ENCODE measurements around the gene NCKAP5.

Gene NCKAP5

GRCh38 chr2:133062931-133063665 lies 505.2 kb downstream of the NCKAP5 start:
- DNase-seq: no peak

- DNase-seq: no peak
These were observed 506.2 kb downstream of the NCKAP5 start for GRCh38 chr2:133061874-133062593.

- no peak for DNase-seq
These were observed 514.0 kb downstream of the NCKAP5 start for GRCh38 chr2:133054297-133054696.

DNA sequence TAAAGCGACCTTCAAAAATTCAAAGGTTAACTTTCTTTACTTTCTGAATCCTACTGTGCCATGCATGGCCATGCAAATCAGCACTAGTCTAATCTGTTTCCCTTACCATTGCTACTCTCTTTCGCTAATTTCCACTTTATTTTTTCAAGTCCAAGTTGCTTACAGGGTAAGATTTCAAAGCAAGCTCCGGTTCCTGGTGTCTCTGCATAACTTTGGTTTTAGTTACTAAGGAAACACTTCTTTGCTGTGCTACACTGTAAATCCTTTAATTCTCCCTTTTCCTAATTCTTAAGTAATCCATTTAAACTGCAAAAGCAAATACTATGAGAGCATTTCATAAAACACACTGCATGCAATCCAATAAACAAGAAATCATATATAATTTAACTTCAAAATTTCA lies 514.7 kb downstream of the NCKAP5 start:
- DNase-seq: no peak

GRCh38 chr2:133045787-133046186 lies 522.5 kb downstream of the NCKAP5 start:
- DNase-seq: no peak

DNA sequence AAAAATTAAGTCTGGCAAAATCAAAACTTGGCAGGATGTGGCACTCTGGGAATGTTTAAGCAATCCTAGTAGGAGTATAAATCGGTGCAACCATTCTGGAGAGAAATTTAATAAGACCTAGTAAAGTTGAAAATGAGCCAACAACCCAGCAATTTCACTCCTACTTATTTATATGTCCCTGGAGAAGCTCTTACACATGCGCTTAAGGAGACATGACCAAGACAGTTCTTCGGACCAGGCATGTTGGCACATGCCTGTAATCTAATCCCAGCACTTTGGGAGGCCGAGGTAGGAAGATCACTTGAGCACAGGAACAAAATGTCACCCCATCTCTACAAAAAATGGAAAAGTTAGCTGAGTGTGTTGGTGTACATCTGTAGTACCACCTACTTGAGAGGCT lies 523.7 kb downstream of the NCKAP5 start:
- no peak for DNase-seq

GRCh38 chr2:133040170-133040569 lies 528.1 kb downstream of the NCKAP5 start:
- DNase-seq: no peak

DNA sequence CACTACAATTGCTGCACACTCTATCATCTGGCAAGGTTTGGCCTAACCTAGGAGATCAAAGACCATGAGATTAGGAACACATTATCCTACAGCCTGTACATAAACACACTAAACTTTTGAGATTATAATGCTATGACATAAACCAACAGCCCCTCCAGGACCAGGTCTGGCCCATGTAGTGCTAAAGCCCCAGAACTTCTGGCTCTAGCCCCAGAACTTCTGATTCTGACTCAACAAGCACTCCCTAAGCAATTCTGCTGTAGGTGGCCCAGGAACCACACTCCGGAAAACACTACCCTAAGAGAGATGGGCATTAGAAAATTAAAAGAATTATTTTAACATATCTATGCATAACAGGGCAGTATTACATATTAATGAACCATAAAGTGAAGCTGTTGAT lies 528.7 kb downstream of the NCKAP5 start:
- no peak for DNase-seq

- DNase-seq: no peak
These were observed 541.6 kb downstream of the NCKAP5 start for GRCh38 chr2:133026536-133027177.

DNA sequence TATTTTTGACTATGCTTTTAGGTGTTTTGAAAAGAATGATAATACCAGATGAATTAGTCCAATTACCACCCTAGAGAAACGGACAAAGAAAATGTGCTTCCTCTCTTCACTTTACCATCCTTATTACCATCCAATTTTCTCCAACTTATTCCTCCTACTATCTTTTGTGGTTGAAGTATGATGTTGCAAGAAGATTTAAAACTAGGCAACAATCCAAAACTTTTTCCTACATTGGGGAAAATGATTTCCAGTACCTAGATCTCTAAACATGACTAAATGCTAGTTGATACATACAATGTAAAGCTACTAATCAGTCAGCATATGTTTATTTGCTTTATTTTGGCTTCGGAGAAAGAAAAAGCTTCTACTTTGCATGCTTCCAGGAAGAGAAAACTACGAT lies 543.3 kb downstream of the NCKAP5 start:
- no peak for DNase-seq

GRCh38 chr2:133012847-133013734 lies 555.2 kb downstream of the NCKAP5 start:
- no peak for DNase-seq

DNA sequence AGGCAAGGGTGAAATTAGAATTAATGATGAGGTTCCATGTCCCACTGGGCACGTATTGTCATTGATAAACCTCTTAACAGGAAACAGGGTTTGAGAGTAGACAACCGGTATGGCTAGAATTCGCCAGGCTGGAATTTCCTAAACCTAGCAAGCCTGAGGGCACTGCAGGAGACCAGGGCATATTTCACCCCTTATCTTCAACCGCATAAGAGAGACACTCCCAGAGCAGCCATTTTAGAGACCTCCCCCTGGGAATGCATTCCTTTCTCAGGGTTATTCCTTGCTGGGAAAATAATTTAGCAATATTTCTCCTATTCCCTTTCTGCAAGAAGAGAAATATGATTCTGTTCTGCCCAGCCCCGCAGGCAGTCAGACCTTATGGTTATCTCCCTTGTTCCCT lies 563.6 kb downstream of the NCKAP5 start:
- no peak for DNase-seq

GRCh38 chr2:132999421-132999820 lies 568.8 kb downstream of the NCKAP5 start:
- no peak for DNase-seq

DNA sequence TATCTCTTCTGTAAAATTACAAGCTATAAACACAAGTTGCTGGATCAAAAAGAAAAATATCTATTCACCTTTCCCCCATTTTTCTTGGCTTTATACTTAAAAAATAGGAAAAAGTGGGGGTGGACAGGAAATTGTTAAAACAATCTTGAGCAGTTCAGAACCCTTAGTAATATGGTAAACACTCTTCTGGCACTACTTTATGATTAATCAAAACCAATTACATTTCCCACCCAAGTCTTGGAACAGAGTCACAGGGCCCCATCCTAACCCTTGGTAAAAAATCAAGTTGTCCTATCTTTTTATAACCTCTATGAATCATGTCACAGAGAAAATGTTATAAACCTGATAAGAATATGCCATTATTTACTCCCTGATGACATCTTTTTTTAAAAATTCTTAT lies 570.0 kb downstream of the NCKAP5 start:
- DNase-seq: no peak

DNA sequence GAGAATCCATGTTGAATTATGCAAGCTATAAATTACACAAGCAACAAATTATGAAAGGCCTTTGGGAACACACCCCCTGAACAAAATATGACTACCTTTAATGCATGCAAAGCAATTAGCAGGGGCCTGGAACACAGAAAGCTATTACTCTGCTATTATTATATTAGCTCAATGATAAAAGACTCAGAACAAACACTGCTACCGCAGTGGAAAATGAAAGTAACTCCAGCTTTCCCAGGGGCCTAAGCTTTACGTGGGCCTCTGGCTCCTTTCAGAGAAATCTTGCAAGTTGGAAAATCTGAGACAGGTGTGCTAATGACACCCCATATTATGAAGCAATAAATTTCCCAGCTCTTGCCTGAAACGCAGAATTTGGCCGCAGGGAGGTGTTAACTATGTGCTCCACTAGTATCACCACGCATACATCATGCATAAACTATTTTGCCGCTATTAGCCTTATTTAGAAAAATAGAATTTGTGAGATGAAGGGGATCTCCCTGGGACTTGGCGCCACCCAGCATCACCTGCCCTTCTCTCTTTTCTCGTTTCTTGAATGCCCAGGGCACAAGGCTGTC lies 576.7 kb downstream of the NCKAP5 start:
- no peak for DNase-seq

- DNase-seq: no peak
These were observed 583.5 kb downstream of the NCKAP5 start for GRCh38 chr2:132984731-132985130.

- DNase-seq: no peak
These were observed 588.0 kb downstream of the NCKAP5 start for GRCh38 chr2:132980304-132980703.

DNA sequence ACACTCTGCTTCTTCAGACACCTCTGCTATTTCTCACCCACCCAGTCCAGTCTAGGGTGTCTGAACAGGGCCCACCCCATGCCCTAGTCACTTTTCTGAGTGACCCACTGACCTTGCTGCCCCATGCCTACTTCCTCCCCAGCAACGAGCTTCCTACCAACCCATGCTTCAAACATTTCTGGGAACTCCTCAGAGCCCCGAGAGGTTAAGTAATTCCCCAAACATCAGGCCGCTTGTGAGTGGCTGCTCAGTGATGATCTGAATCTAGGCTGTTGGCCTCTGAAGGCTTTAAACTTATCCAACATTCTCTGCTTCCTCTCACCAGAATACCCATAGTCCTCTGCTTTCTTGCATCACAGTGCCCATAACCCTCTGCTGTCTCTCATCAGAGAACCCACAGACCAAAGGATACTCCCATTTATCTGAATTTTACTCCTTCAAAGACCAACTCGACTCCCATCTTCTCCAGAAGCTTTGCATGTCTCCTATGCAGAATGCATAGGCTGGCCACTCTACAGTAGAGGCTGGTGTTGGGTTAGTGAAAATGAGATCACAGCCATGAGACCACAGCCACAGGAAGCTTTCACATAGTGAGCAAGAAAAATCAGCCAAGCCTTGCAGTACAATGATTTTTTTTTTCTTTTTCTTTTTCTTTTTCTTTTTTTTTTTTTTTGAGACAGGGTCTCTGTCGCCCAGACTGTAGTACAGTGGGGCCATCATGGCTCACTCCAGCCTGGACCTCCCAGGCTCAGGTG lies 588.7 kb downstream of the NCKAP5 start:
- no peak for DNase-seq

DNA sequence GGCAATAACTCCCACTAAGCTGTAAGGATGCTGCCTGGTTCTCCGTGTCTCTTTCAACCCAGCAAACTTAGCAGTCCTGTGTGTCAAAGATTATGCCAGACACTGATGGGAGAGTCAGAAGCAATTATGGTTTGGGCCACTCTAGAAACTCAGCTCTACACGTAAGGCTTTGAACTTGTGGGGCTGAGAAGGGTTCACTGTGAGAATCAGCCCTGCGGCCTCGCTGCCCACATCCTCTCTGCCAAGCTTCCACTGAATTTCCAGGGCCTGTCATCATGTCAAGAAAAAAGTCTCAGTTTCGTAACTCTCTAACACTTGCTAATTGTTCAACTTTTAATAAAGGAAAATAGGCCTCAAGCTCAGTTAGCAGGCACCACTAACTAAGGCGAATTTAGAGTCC lies 589.4 kb downstream of the NCKAP5 start:
- no peak for DNase-seq

GRCh38 chr2:132977812-132978529 lies 590.3 kb downstream of the NCKAP5 start:
- no peak for DNase-seq

Data from activated naive CD4-positive, alpha-beta T cell treated with Interleukin-2 at 50 U/mL for 16 hours (primary cell).